ENCODE results near the gene SEMA3E. TPM values are rescaled to one million over a fixed set of nuclear protein-coding genes. Genes with fewer than 3 reads are reported as not detected.

SEMA3E gene
- total and polyA plus RNA-seq, 10 of the 15 experiments (the other 5 are each of a cell fraction or from before 2014, with no cell fraction given): 0.08 to 2.0 (median 0.82) TPM

DNA sequence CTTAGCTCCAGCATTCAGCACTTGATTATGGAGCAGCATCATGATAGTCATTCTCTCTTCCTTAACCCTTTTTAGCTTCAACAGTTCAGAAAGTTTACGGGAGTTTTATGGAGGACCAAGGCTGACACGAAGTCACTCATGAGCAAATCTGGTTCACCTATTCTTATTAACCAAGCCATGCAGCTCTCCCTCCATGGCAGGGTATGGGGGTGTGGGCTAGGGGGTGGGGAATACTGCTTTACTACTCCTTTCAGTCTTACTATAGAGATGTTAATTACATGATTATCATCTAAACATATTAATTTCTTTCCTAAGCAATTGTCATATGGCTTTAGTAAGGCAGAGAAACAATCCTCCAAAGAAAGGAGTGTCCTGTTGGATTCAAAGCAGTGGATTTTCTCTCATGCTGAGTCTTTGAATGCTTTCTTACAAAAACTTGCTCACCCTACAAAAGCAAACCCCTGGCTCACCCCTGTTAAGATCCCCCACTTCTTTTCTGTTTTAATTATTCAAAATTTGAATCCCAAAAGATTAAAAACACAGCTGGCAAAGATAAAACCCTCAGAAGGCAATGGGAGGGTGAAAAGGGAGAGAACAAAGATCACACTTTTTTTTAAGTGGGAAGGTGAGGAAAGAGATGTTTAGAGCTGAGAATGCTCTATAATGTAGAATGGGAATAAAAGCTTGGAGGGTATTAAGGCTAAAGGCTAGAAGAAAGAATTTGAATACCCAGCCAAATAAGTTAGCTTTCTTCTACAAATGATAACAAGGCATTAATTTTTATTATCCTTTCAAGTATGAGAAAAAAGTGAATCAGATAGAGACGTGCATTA lies 46.4 kb upstream of the SEMA3E start (continued):
- TF ChIP-seq, protein P1, sequence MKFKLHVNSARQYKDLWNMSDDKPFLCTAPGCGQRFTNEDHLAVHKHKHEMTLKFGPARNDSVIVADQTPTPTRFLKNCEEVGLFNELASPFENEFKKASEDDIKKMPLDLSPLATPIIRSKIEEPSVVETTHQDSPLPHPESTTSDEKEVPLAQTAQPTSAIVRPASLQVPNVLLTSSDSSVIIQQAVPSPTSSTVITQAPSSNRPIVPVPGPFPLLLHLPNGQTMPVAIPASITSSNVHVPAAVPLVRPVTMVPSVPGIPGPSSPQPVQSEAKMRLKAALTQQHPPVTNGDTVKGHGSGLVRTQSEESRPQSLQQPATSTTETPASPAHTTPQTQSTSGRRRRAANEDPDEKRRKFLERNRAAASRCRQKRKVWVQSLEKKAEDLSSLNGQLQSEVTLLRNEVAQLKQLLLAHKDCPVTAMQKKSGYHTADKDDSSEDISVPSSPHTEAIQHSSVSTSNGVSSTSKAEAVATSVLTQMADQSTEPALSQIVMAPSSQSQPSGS (IDR thresholded peaks at IDR 0.05; ENCODE audit: low read length): no peak

DNA sequence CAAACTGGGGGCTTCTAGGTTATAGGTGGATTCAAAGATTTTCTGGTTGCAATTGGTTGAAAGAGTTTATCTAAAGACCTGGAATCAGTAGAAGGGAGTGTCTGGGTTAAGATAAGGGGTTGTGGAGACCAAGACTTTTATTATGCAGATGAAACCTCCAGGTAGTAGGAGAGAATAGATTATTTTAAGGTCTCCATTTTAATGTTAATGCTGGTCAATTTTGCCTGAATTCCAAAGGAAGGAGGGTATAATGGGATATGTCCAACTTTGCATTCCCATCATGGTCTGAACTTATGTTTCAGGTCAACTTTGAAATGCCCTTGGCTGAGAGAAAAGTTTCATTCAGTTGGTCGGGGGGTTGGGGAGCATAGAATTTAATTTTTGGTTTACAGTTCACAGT lies 44.3 kb upstream of the SEMA3E start:
- TF ChIP-seq CHD4 (IDR thresholded peaks at IDR 0.05) (no peak), NR2C1 (IDR thresholded peaks at IDR 0.05) (no peak), SIN3A (IDR thresholded peaks at IDR 0.05; ENCODE audit: low read depth, low read length) (no peak), EGR1 (IDR thresholded peaks at IDR 0.05; ENCODE audit: borderline replicate concordance in 1 of 2, low read depth in 2 of 2, low read length in 2 of 2) (no peak), RB1 (IDR thresholded peaks at IDR 0.05; ENCODE audit: borderline replicate concordance) (no peak), POU2F2 (IDR thresholded peaks at IDR 0.05; ENCODE audit: borderline replicate concordance, low read depth, low read length) (no peak), CBX5 (IDR thresholded peaks at IDR 0.05; ENCODE audit: low read depth) (no peak), POLR2AphosphoS5 (IDR thresholded peaks at IDR 0.05; ENCODE audit: low read length) (no peak), HCFC1 (IDR thresholded peaks at IDR 0.05; ENCODE audit: low read length) (no peak), TARDBP (IDR thresholded peaks at IDR 0.05; ENCODE audit: borderline replicate concordance) (no peak), WRNIP1 (IDR thresholded peaks at IDR 0.05; ENCODE audit: borderline replicate concordance, low read depth, low read length) (no peak), EZH2 (IDR thresholded peaks at IDR 0.05; ENCODE audit: borderline replicate concordance, control insufficient read depth, low read depth, low read length) (no peak), ZNF217 (IDR thresholded peaks at IDR 0.05) (no peak), SMC3 (IDR thresholded peaks at IDR 0.05; ENCODE audit: borderline replicate concordance, low read length) (no peak), ETV6 (conservative IDR thresholded peaks at IDR 0.05 in 1 of 2, IDR thresholded peaks at IDR 0.05 in 1 of 2; ENCODE audit: borderline replicate concordance in 1 of 2, low read depth in 1 of 2) (no peak), ZNF24 (IDR thresholded peaks at IDR 0.05) (no peak), JUND (IDR thresholded peaks at IDR 0.05; ENCODE audit: low read depth, low read length) (no peak), IRF4 (IDR thresholded peaks at IDR 0.05; ENCODE audit: low read depth, low read length) (no peak)
- TF ChIP-seq, protein P2, sequence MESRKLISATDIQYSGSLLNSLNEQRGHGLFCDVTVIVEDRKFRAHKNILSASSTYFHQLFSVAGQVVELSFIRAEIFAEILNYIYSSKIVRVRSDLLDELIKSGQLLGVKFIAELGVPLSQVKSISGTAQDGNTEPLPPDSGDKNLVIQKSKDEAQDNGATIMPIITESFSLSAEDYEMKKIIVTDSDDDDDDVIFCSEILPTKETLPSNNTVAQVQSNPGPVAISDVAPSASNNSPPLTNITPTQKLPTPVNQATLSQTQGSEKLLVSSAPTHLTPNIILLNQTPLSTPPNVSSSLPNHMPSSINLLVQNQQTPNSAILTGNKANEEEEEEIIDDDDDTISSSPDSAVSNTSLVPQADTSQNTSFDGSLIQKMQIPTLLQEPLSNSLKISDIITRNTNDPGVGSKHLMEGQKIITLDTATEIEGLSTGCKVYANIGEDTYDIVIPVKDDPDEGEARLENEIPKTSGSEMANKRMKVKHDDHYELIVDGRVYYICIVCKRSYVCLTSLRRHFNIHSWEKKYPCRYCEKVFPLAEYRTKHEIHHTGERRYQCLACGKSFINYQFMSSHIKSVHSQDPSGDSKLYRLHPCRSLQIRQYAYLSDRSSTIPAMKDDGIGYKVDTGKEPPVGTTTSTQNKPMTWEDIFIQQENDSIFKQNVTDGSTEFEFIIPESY (IDR thresholded peaks at IDR 0.05): no peak

More for the DNA sequence above, 44.3 kb upstream of the SEMA3E start:
- FAIRE-seq (no peak), ATAC-seq (no peak), DNase-seq (ENCODE audit: low read depth, low spot score) (no peak)
- Histone ChIP-seq H3K36me3 (ENCODE audit: control insufficient read depth in 2 of 2, insufficient read depth in 2 of 2, low read length in 1 of 2) (no peaks in the 10 kb centered on the region), H3K9ac (ENCODE audit: control insufficient read depth, insufficient read depth, low read length) (no peak overlapping the region), H3K4me3 (no peak overlapping the region), H3K27ac (ENCODE audit: control insufficient read depth, insufficient read depth) (no peak overlapping the region), H3K4me1 (ENCODE audit: control insufficient read depth, insufficient read depth, low read length) (no peaks in the 10 kb centered on the region), H3K79me2 (ENCODE audit: control insufficient read depth, insufficient read depth, low read length) (no peaks in the 10 kb centered on the region), H3K4me2 (ENCODE audit: control insufficient read depth, insufficient read depth) (no peak overlapping the region), H3K9me3 (replicated peaks; ENCODE audit: control insufficient read depth, insufficient read depth, low read length) (no peaks in the 10 kb centered on the region), H3K27me3 (replicated peaks in 1 of 2; ENCODE audit: control insufficient read depth in 2 of 2, insufficient read depth in 2 of 2, low read length in 1 of 2) (no peaks in the 10 kb centered on the region; a peak in 1 of 4 replicates), H2AFZ (ENCODE audit: control insufficient read depth, low read depth, low read length) (no peak overlapping the region), H4K20me1 (ENCODE audit: control insufficient read depth, insufficient read depth) (no peaks in the 10 kb centered on the region)
- 0% methylated on average over 1 of the region's 1 CpG for WGBS (ENCODE audit: insufficient coverage, insufficient replicate concordance, low lambda C conversion rate, missing lambda C conversion rate)
- ChIA-PET POLR2A (no interaction called here), CTCF (no interaction called here), SMC1A (ENCODE audit: uncharacterized antibody, unreplicated experiment) (no interaction called here), RAD21 (ENCODE audit: unreplicated experiment) (no interaction called here)
- intact Hi-C loops (cut with micrococcal nuclease; ENCODE audit: unreplicated experiment) (no loop called here), in situ Hi-C loops (cut with MboI) (no loop called here)
- BruUV-seq (replicated peaks): no TSS peak

All from GM12878 (cell line).